ENCODE data around the gene FOXE1. TPM values are rescaled to one million over a fixed set of nuclear protein-coding genes. Genes with fewer than 3 reads are reported as not detected.

Gene FOXE1
- total RNA-seq, 1 experiment from 2014 or later = not detected

DNA sequence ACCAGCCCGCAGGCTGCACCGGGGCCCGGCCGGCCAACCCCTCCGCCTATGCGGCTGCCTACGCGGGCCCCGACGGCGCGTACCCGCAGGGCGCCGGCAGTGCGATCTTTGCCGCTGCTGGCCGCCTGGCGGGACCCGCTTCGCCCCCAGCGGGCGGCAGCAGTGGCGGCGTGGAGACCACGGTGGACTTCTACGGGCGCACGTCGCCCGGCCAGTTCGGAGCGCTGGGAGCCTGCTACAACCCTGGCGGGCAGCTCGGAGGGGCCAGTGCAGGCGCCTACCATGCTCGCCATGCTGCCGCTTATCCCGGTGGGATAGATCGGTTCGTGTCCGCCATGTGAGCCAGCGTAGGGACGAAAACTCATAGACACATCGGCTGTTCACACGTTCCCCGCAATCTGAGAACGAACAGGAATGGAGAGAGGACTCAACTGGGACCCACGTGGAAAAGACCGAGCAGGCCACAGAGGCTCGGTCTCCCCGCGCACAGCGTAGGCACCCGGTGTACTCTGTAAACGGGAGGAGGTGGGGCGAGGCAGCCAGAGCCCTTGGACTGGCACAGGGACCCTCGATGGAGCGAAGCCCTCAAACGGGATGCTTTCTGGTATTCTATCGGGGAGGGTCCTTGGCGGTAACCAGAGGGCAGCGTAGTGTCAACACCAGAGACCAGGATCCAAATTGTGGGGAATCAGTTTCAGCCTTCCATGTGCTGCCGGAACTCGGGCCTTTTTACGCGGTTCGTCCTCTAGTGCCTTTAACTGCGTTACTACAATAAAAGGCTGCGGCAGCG is 1.9 kb downstream of the FOXE1 start:
- no CpG with 5 or more reads among the region's 71 CpGs for WGBS (ENCODE audit: extremely low coverage, insufficient read length, low lambda C conversion rate)
- H3K4me1 ChIP-seq (ENCODE audit: insufficient read depth, low read length) = no peaks in the 10 kb centered on the region; the same call in 1 of the 2 replicates
- no peak overlapping the region for H2BK5ac ChIP-seq (ENCODE audit: insufficient read length, low read length)
- H2AFZ ChIP-seq (ENCODE audit: low read length) = no peak overlapping the region
- H2AK5ac ChIP-seq (ENCODE audit: insufficient read length, low read length) = no peak overlapping the region
- H3K79me2 ChIP-seq (ENCODE audit: insufficient read depth, low read length) = no peaks in the 10 kb centered on the region
- TF ChIP-seq, protein P1, sequence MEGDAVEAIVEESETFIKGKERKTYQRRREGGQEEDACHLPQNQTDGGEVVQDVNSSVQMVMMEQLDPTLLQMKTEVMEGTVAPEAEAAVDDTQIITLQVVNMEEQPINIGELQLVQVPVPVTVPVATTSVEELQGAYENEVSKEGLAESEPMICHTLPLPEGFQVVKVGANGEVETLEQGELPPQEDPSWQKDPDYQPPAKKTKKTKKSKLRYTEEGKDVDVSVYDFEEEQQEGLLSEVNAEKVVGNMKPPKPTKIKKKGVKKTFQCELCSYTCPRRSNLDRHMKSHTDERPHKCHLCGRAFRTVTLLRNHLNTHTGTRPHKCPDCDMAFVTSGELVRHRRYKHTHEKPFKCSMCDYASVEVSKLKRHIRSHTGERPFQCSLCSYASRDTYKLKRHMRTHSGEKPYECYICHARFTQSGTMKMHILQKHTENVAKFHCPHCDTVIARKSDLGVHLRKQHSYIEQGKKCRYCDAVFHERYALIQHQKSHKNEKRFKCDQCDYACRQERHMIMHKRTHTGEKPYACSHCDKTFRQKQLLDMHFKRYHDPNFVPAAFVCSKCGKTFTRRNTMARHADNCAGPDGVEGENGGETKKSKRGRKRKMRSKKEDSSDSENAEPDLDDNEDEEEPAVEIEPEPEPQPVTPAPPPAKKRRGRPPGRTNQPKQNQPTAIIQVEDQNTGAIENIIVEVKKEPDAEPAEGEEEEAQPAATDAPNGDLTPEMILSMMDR (conservative IDR thresholded peaks at IDR 0.05) = no peak
- no peak overlapping the region for H4K8ac ChIP-seq (replicated peaks; ENCODE audit: insufficient read length, low read depth, low read length)
- H3K27me3 ChIP-seq (ENCODE audit: insufficient read depth, low read length) = peaks cover 93% of the 10 kb centered on the region
- H3K4me1 Mint-ChIP-seq = peaks cover 18 to 30% of the 10 kb centered on the region in 2 experiments
- peaks cover 0 to 1% (median 0%) of the 10 kb centered on the region in 3 experiments; a peak in 3 of 7 replicates for H3K36me3 Mint-ChIP-seq (ENCODE audit: insufficient read depth in 1 of 3, low read depth in 3 of 3)
- no peaks in the 10 kb centered on the region for H3K79me1 ChIP-seq (ENCODE audit: insufficient read depth, low read depth, low read length, poor library complexity, severe bottlenecking)
- no peak overlapping the region for H3K27ac ChIP-seq (ENCODE audit: insufficient read length, low read depth, low read length)
- peak overlapping the region in 1 of 2 experiments; percentile 57; a peak in 3 of 5 replicates for H3K4me3 Mint-ChIP-seq
- no peaks in the 10 kb centered on the region for H3K9me3 ChIP-seq (ENCODE audit: control insufficient read depth, low read depth, low read length)
- H3K18ac ChIP-seq (ENCODE audit: insufficient read length, low read depth, low read length) = no peak overlapping the region
- no peak overlapping the region for H3K56ac ChIP-seq (ENCODE audit: insufficient read length, low read depth, low read length)
- H4K20me1 ChIP-seq (ENCODE audit: control insufficient read depth, insufficient read depth, insufficient read length) = no peaks in the 10 kb centered on the region
- no peak overlapping the region for H2BK12ac ChIP-seq (ENCODE audit: insufficient read length, low read depth, low read length)
- H3K23ac ChIP-seq (ENCODE audit: insufficient read length, low read depth, low read length) = no peak overlapping the region
- peak overlapping the region; percentile 28 for H3K4me2 ChIP-seq (ENCODE audit: insufficient read depth, insufficient read length, low read length)
- peaks cover 93% of the 10 kb centered on the region for H3K27me3 Mint-ChIP-seq (ENCODE audit: low read depth)
- H2BK15ac ChIP-seq (ENCODE audit: low read depth, low read length) = no peak overlapping the region
- no peak overlapping the region for H4K5ac ChIP-seq (ENCODE audit: insufficient read length, low read depth, low read length)
- no peak overlapping the region for H3K27ac Mint-ChIP-seq
- no peak overlapping the region for H2BK120ac ChIP-seq (ENCODE audit: low read depth, low read length, poor library complexity, severe bottlenecking)
- H3K4ac ChIP-seq (ENCODE audit: low read depth, low read length) = no peak overlapping the region
- H3T11ph ChIP-seq (ENCODE audit: low read length) = no peak overlapping the region
- H3K9me3 Mint-ChIP-seq = 0 out of 5 replicates have a peak, but pooled peaks cover 3% of the 10 kb centered on the region in 2 experiments
- H3K14ac ChIP-seq (ENCODE audit: insufficient read depth, low read length) = no peak overlapping the region
- H2BK20ac ChIP-seq (ENCODE audit: low read depth, low read length, poor library complexity, severe bottlenecking) = no peak overlapping the region
- H4K91ac ChIP-seq (ENCODE audit: insufficient read length, low read depth, low read length) = no peak overlapping the region
- peaks cover 10% of the 10 kb centered on the region for H3K23me2 ChIP-seq (ENCODE audit: insufficient read length, low read depth, low read length, poor library complexity, severe bottlenecking)
- DNase-seq = no peak
- no peak overlapping the region for H3K9ac ChIP-seq (ENCODE audit: extremely low read depth, insufficient read length, low read length)
